CD14-positive monocyte (primary cell): ENCODE results near the gene ZNF292. TPM values are rescaled to one million over a fixed set of nuclear protein-coding genes. Genes with fewer than 3 reads are reported as not detected.
A peak's percentile ranks its signal among the peaks of the same experiment; 100 is the strongest.

Experiments used
- DNase-seq, 3 donors: peaks; one replicate each; pipeline ENCODE4 v3.0.0-alpha.2; 2011 to 2022
- H2AFZ ChIP-seq: 2 replicates; pipeline ENCODE4 v1.6.0; 2012; ENCODE audit warnings: mild to moderate bottlenecking, low read depth, low read length, inconsistent platforms; ENCODE audit not compliant: insufficient read depth, poor library complexity, severe bottlenecking
- H3K27ac ChIP-seq, 2 donors: 1 replicate in 1 of 2; 2 replicates in 1 of 2; pipeline ENCODE4 v1.5.1; 2012 to 2013; ENCODE audit warnings: low read length in 2 of 2, control low read depth in 1 of 2, inconsistent platforms in 1 of 2, low read depth in 1 of 2, mild to moderate bottlenecking in 1 of 2
- H3K27me3 ChIP-seq, 2 donors: one replicate each; pipeline versions ENCODE4 v1.6.0 to v1.6.1; 2011 to 2013; ENCODE audit warnings: low read length in 2 of 2; ENCODE audit not compliant: control insufficient read depth in 2 of 2, insufficient read depth in 2 of 2
- H3K36me3 ChIP-seq, 2 donors: replicated peaks in 1 of 2; 1 replicate in 1 of 2; 2 replicates in 1 of 2; pipeline versions ENCODE4 v1.5.1 to v1.6.1; 2012 to 2013; ENCODE audit warnings: low read length in 2 of 2, control low read depth in 1 of 2, inconsistent platforms in 1 of 2, mild to moderate bottlenecking in 1 of 2; ENCODE audit not compliant: insufficient read depth in 2 of 2, control insufficient read depth in 1 of 2
- H3K4me1 ChIP-seq, 2 donors: 1 replicate in 1 of 2; 2 replicates in 1 of 2; pipeline versions ENCODE4 v1.5.1 to v1.6.1; 2012 to 2013; ENCODE audit warnings: low read length in 2 of 2, control low read depth in 1 of 2, inconsistent platforms in 1 of 2, mild to moderate bottlenecking in 1 of 2, moderate library complexity in 1 of 2; ENCODE audit not compliant: insufficient read depth in 2 of 2, control insufficient read depth in 1 of 2
- H3K4me2 ChIP-seq: replicated peaks from 2 replicates; pipeline ENCODE3; 2012; ENCODE audit warnings: low read length, moderate library complexity, mild to moderate bottlenecking; ENCODE audit not compliant: poor library complexity, severe bottlenecking; ENCODE audit errors: extremely low read depth
- H3K4me3 ChIP-seq, 3 experiments: fragments of 200-600 bp in 1 of 3; sonication (generic) in 1 of 3; replicated peaks in 1 of 3; 1 replicate in 2 of 3; 2 replicates in 1 of 3; pipeline ENCODE4 v1.5.1; 2011 to 2013; ENCODE audit warnings: low read length in 3 of 3, mild to moderate bottlenecking in 3 of 3, control low read depth in 2 of 3, low read depth in 2 of 3, inconsistent platforms in 1 of 3, moderate library complexity in 1 of 3
- H3K79me2 ChIP-seq: 2 replicates; pipeline ENCODE4 v1.6.0; 2012; ENCODE audit warnings: mild to moderate bottlenecking, control low read depth, inconsistent platforms, low read length, moderate library complexity; ENCODE audit not compliant: insufficient read depth
- H3K9ac ChIP-seq: 2 replicates; pipeline ENCODE4 v1.6.0; 2017; ENCODE audit warnings: low read length, mild to moderate bottlenecking; ENCODE audit not compliant: insufficient read depth, poor library complexity, severe bottlenecking
- H3K9me3 ChIP-seq, 2 donors: replicated peaks in 1 of 2; 1 replicate in 1 of 2; 2 replicates in 1 of 2; pipeline versions ENCODE4 v1.5.1 to v1.6.1; 2012 to 2013; ENCODE audit warnings: low read length in 2 of 2, control low read depth in 1 of 2; ENCODE audit not compliant: control insufficient read depth in 1 of 2, insufficient read depth in 1 of 2
- H4K20me1 ChIP-seq: 2 replicates; pipeline ENCODE4 v1.6.0; 2012; ENCODE audit warnings: mild to moderate bottlenecking, low read length, control low read depth, moderate library complexity; ENCODE audit not compliant: insufficient read depth
- H3K27ac Mint-ChIP-seq, 7 donors: one replicate each; pipeline ENCODE4 v1.8.0; 2020; ENCODE audit warnings: mild to moderate bottlenecking in 7 of 7, mixed read lengths in 7 of 7, moderate library complexity in 6 of 7, inconsistent platforms in 2 of 7
- H3K27me3 Mint-ChIP-seq, 3 donors: one replicate each; pipeline ENCODE4 v1.8.0; 2021 to 2022; ENCODE audit warnings: low read depth in 3 of 3, mild to moderate bottlenecking in 3 of 3, mixed read lengths in 3 of 3, moderate library complexity in 3 of 3, inconsistent platforms in 1 of 3
- H3K36me3 Mint-ChIP-seq, 2 donors: one replicate each; pipeline ENCODE4 v1.8.0; 2020; ENCODE audit warnings: mixed read lengths in 2 of 2, inconsistent platforms in 1 of 2, mild to moderate bottlenecking in 1 of 2
- H3K4me1 Mint-ChIP-seq: one replicate; pipeline ENCODE4 v1.8.0; 2020; ENCODE audit warnings: mild to moderate bottlenecking, mixed read lengths
- H3K4me3 Mint-ChIP-seq, 2 donors: one replicate each; pipeline ENCODE4 v1.8.0; 2020; ENCODE audit warnings: mild to moderate bottlenecking in 2 of 2, mixed read lengths in 2 of 2, moderate library complexity in 1 of 2
- H3K9me3 Mint-ChIP-seq, 7 donors: one replicate each; pipeline ENCODE4 v1.8.0; 2020 to 2022; ENCODE audit warnings: mixed read lengths in 7 of 7, mild to moderate bottlenecking in 6 of 7, moderate library complexity in 6 of 7, inconsistent platforms in 2 of 7
- CTCF ChIP-seq: fragments of 200-600 bp; IDR thresholded peaks from one replicate; pipeline ENCODE4 v1.8.0; 2022; ENCODE audit warnings: antibody characterized with exemption, mild to moderate bottlenecking
- WGBS: methylation state at CpG from one replicate; pipeline ENCODE4 v1.1.5; 2013; ENCODE audit warnings: missing lambda C conversion rate; ENCODE audit not compliant: insufficient coverage; 5-methylcytosine and 5-hydroxymethylcytosine counted together
- intact Hi-C, 2 donors: fragments of 100-400 bp; cut with micrococcal nuclease; formaldehyde crosslinking; loops; one replicate each; pipeline versions ENCODE4 v1.15.0 to v1.15.1; 2023
- polyA plus RNA-seq, 3 donors: library from polyadenylated mRNA; depleted of rRNA in 1 of 3; unstranded in 2 of 3; stranded (reverse) in 1 of 3; fragments of 300-500 nt in 2 of 3; fragments of >200 nt in 1 of 3; fragmentation: Illumina TruSeq in 2 of 3; gene quantifications; 1 replicate in 2 of 3; 2 replicates in 1 of 3; pipeline ENCODE4 v1.2.3, GENCODE V29; 2012 to 2021

The ZNF292 gene
- polyA plus RNA-seq, 3 donors = 4.8 to 7.7 (median 7.6) TPM

- Mint-ChIP-seq H3K9me3 (no peaks in the 10 kb centered on the region), H3K27ac (no peak overlapping the region), H3K27me3 (no peaks in the 10 kb centered on the region), H3K4me1 (peaks cover 23% of the 10 kb centered on the region), H3K4me3 (no peak overlapping the region), H3K36me3 (peaks cover 4 to 5% of the 10 kb centered on the region in 2 donors)
- Histone ChIP-seq H3K4me3 (no peak overlapping the region), H3K4me1 (peaks cover 8 to 15% of the 10 kb centered on the region in 2 donors), H2AFZ (no peak overlapping the region), H3K9me3 (no peaks in the 10 kb centered on the region), H3K27me3 (no peaks in the 10 kb centered on the region), H4K20me1 (peaks cover 94% of the 10 kb centered on the region), H3K36me3 (no peaks in the 10 kb centered on the region), H3K9ac (no peak overlapping the region), H3K4me2 (no peak overlapping the region), H3K79me2 (peaks cover 96% of the 10 kb centered on the region), H3K27ac (no peak overlapping the region)
- no peak for DNase-seq
- intact Hi-C loops = no loop called here
- WGBS = no CpG with 5 or more reads among the region's 1 CpG
- no peak for TF ChIP-seq CTCF
These were observed 44.4 kb downstream of the ZNF292 start for GRCh38 chr6:87199787-87200186.

- peaks cover 96% of the 10 kb centered on the region for H4K20me1 ChIP-seq
- H3K27me3 ChIP-seq = no peaks in the 10 kb centered on the region
- no peak overlapping the region for H2AFZ ChIP-seq
- no peak overlapping the region for H3K4me3 ChIP-seq
- DNase-seq = peak; percentile 6 to 22 (median 8)
- Mint-ChIP-seq H3K9me3 (no peaks in the 10 kb centered on the region), H3K4me3 (no peak overlapping the region), H3K27me3 (no peaks in the 10 kb centered on the region), H3K27ac (peak overlapping the region in 3 of 7 donors; percentile 10 to 32 (median 11)), H3K36me3 (peaks cover 4 to 11% of the 10 kb centered on the region in 2 donors), H3K4me1 (peaks cover 23% of the 10 kb centered on the region)
- intact Hi-C loops = no loop called here
- WGBS = 94% methylated on average over 2 of the region's 4 CpGs
- no peak for TF ChIP-seq CTCF
- no peak overlapping the region for H3K4me2 ChIP-seq
- peaks cover 96% of the 10 kb centered on the region for H3K79me2 ChIP-seq
- H3K9me3 ChIP-seq = no peaks in the 10 kb centered on the region
- H3K4me1 ChIP-seq = peaks cover 8 to 15% of the 10 kb centered on the region in 2 donors
- H3K9ac ChIP-seq = no peak overlapping the region
- peak overlapping the region in 1 of 2 donors; percentile 52 for H3K27ac ChIP-seq
- H3K36me3 ChIP-seq = peaks cover 0 to under 1% of the 10 kb centered on the region in 2 donors
These were observed 45.3 kb downstream of the ZNF292 start for GRCh38 chr6:87200469-87201175.
